Stimulated activated CD4-positive, alpha-beta T cell treated with anti-CD3 and anti-CD28 coated beads, Interleukin-15, amount 100 ng/mL, for 48 hours (primary cell): ENCODE results near the gene NDUFB7.
A peak's percentile ranks its signal among the peaks of the same experiment; 100 is the strongest.
"Not testable (repeated sequence)": the region's sequence is repeated elsewhere in the genome, so short reads cannot be mapped to it uniquely, and the experiment has no call there.

Experiments
- DNase-seq, 2 donors: peaks; one replicate each; pipeline ENCODE4 v3.0.0-alpha.2; 2020; ENCODE audit warnings: low read depth in 2 of 2

The NDUFB7 gene

DNA sequence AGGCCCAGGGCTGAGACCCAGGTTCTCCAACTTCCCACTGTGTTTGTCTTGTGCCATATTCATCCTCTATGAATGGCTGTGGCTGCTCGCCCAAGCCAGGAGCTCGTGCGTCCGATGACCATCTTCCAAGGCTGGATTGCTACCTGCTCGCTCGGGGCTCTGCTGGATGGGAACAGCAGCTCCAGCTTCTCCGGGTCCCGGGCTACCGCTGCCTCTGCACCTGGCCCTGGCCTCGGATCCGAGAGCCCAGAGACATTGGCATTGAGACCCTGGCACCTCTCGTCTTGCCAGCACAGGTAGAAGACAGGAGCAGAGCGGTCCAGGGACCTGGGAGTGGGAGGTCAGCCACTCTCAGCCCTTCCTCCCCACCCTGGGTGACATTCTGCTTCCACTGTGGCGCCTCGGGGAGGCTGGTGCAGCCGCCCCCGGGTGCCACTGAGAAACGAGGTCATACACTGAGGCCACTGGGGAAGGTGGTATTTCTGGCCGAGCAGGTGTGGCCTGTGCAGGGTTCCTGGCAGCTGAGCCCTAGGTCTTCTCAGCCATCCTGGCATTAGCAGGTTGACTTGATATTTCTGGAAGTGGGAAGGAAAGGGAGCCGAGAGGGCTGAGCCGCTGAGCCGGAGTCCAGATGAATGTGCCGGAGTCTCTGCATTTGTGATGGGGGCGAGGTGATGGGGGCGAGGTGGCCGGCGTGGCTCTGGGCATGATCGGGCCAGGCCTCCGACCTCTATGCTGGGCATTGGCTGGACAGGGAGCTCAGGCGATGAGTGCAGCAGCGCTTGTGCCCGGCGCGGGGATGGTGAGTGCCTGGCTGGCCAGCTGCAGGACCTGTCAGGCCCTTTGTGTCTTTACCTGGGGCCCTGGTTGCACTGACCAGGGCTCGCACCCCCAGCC, 18.6 kb downstream of the NDUFB7 start:
- DNase-seq: no peak

DNA sequence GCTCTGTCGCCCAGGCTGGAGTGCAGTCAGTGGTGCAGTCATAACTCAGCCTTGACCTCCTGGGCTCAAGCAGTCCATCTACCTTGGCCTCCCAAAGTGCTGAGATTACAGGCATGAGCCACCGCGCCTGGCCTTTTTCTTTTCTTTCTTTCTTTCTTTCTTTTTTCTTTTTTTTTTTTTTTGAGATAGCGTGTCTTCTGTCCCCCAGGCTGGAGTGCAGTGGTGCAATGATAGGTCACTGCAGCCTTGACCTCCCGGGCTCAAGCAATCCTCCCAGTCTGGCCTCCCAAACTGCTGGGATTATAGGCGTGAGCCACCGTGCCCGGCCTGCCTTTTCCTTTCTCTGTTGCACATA, 19.9 kb downstream of the NDUFB7 start:
- DNase-seq: not testable (repeated sequence)

DNA sequence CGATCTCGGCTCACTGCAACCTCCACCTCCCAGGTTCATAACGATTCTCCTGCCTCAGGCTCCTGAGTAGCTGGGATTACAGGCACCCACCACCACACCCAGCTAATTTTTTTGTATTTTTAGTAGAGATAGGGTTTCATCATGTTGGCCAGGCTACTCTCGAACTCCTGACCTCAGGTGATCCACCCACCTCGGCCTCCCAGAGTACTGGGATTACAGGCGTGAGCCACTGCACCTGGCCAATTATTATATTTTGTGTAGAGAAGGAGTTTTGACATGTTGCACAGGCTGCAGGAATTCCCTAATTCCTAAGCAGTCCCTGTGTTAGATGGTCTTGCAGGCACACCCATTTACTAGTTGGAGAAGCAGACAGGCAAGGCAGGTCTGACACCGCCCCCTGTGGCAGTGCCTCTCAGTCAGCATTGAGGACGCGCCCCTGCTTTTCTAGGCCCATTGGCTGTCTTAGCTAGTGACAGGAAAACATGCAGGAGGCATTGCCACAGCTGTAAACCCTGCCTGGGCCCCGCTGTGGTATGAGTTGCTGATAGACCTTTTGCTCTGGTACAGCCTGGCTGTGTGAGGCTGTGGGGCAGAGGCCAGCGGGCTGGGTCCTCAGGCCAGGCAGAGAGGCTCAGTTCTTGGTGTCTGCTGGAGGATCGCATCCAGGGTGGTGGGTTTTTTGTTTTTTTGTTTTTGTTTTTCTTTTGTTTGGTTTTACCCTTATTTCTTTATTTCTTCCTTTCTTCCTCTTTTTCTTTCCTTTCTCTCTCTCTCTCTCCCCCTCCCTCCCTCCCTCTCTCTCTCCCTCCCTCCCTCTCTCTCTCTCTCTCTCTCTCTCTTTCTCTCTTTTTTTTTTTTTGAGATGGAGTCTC, 20.5 kb downstream of the NDUFB7 start:
- peak; percentile 61 for DNase-seq

DNA sequence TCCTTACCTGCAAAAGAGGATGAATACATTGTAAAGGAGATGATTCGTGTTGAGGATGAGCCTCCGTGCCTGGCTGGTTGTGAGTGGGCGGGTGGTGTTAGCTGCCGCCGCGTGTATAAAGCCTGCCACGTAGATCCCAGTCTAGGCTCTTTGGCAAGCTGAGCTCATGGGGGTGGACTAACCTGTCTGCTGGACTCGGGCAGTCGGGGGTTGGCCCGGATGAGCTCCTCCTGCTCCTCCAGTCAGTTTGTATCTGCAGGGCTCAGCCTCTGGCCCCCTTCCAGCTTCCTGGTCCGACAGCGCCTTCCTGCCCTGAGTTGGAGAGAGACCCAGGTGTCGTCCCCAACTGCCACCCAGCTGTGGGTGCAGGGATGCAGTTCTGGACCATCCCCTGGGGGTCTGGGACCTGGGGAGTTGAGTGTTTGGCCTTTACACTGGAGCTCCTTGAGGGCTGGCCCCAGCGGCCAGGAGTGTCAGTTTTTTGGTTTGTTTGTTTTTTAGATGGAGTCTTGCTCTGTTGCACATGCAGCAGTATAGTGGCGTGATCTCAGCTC, 21.6 kb downstream of the NDUFB7 start:
- no peak for DNase-seq

DNA sequence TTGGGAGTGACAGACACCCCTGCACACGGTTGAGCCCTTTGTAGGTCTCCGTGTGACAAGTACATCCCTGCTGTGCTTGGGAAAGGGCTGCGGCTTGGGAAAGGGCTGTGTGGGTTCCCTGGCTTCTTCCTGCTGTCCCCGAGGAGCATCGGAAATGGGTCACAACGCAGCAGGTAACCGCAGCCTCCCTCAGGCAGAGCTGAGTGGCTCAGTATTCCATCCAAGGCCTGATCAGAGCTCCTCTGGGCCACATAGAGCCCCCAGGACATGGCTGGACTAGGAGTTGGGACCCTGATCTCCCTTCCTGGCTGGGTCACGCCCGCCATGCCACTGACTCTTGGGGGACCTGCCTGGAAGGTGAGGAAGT, 26.2 kb downstream of the NDUFB7 start:
- DNase-seq: no peak

DNA sequence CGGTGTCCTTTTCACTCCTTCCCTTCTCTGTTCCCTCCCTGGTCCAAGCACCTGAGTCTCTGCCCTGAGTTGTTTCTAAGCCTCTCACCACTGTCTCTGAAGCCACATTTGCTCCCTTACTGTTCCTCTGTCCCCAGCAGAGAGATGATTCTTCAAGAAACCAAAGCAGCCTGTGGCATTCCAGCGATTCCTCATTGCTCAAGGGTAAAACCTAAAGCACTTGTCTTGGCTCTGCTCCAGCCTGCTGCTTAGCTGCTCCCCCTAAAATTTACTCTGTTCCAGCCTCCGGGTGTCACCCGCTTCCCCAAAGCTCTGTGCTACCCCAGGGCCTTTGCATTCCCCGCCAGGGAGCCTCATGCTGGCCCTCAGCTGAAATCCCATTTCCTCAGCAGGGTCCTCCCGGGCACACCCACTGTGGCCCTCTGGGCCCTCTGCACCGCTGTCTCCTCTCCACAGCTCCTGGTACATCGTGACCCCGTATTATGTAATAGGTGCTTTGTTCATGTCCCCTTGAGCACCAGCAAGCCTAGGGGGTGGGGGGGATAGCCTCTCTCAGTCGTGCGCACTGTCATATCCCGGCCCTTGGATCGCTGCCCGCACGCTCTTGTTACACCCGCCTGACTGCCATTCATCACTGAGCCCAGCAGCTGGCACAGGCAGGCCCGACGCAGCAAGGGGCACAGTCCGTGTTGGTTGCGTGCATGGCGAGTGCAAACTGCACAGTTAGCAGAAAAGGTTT, 26.7 kb downstream of the NDUFB7 start:
- no peak for DNase-seq

DNA sequence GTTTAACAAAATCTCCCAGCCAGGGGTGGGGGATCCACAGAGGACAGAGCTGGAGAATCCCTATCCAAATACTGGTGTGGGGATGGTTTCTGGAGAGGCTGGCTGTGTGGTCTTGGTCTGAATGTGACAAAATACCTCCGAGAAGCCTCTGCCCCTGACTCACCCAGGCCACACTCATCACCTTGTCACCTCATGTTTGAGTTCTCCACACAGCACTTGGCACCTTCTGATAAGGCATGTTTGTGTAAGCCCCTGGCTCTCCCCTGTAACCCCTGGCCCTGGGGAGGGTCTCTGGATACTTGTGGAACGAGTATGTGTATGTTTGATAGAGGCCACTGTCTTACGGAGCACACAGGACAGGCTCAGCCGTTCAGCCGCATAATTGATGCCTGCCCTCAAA, 27.8 kb downstream of the NDUFB7 start:
- no peak for DNase-seq

DNA sequence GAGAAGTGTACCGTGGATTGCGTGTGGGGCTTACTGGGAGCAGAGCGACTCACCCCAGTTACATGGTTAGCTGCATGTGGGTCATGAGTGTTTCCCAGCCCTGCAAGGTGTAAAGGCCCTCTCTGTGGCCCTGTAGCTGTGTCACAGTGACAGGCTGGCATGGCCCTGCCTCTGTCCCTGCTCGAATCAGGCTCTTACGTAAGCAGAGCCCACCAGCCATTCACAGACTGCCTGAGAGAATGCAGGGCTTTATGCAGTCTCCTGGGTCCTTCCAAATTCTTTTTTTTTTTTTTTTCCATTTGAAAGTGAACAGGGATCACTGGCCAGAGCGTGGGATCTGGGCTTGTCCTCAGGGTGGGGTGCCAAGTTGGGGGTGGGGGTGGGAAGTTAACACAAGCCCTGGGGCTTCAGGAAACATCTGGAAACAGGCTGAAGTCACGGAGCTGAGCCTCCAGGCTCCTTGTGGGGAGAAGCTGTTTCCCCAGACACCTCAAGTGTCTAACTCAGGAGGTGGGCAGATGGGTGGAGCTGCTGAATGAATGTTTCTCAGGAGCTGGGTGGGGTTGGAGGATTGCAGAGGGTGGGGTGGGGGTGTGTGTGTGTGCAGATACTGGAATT, 29.0 kb downstream of the NDUFB7 start:
- no peak for DNase-seq

DNA sequence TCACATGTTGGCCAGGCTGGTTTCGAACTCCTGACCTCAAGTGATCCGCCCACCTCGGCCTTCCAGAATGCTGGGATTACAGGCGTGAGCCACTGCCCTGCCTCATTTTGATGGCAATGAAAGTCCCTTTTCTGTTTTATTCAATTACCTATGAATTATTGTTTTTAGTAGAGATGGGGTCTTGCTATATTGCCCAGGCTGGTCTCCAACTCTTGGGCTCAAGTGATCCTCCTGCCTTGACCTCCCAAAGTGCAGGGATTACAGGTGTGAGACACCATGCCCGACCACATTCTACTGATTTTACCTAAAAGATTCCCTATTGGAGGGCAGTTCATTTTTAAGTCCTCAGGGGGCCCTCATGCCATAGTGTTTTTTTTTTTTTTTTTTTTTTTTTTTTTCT, 29.9 kb downstream of the NDUFB7 start:
- not testable (repeated sequence) for DNase-seq

DNA sequence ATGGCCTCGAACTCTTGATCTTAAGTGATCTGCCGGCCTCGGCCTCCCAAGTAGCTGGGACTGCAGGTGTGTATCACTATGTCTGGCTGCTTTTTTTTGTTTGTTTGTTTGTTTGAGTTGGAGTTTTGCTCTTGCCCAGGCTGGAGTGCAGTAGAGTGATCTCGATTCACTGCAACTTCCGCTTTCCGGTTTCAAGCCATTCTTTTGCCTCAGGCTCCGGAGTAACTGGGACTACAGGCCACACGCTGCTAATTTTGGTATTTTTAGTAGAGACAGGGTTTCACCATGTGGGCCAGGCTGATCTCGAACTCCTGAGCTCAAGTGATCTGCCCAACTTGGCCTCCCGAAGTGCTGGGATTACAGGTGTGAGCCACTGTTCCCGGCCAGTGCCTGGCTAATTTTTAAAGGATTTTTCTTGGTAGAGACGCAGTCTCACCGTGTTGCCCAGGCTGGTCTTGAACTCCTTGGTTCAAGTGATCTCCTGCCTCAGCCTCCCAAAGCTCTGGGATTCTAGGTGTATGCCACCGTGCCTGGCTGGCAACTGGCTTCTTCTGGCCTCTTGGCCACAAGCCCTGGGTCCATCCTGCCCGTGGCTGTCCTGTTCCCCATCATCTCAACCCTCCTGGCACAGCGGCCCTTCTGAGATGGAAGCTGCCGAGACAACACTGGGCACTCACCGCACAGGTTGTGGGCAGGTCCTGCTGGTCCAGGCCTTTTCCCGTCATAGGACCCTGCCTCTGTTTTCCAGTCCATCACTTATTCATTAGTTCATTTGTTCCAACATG, 30.9 kb downstream of the NDUFB7 start:
- no peak for DNase-seq

DNA sequence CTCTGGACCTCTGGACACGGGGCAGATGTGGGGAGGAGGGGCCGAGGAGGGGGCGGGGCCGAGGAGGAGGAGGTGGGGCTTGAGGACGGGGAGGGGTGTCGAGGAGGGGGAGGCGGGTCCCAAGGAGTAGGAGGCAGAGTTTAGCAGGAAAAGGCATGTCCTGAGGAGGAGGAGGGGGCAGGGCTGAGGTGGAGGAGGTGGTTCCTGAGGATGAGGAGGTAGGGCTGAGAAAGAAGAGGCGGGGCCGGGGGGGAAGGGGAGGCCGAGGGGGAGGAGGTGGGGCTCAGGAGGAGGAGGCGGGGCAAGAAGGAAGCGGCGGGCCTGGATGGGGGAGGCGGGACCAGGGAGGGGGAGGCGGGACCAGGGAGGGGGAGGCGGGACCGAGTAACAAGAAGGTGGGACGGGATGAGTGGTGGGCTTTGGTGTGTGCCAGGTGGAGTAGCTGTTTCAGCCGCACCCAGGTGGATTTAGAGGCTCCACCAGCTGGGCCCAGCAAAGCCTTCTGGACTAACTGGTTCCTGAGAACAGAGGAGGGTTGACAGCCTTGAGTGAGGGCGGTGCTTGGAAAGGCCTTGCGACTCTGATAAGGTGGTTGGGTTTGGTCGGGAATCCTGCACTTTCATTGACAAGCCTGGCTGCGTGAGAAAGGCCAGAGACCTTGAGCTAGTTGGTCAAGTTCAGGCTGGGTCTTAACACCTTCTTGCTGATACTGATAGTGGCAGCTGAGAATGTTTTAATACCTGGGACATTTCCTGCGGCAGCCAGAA, 34.8 kb downstream of the NDUFB7 start:
- peak in 1 of 2 donors; percentile 51 for DNase-seq

DNA sequence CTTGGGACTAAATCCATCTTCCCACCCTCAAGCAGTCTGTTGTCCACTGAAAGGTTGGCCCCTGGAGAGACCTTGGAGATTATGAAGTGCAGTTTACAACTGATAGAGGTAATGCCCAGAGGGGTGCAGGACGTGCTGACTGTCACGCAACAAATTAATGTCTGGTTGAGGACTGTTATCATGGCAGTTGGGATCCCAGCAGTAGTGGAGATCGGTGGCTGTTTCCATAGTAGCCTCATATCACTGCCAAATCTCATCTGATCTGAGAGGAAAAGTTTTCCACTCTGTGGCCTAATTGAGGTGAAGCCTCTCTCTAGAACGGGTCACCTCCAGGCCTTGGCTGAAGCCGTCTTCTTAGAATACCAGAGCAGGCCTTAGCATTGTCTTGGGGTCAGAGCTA, 38.4 kb downstream of the NDUFB7 start:
- no peak for DNase-seq

DNA sequence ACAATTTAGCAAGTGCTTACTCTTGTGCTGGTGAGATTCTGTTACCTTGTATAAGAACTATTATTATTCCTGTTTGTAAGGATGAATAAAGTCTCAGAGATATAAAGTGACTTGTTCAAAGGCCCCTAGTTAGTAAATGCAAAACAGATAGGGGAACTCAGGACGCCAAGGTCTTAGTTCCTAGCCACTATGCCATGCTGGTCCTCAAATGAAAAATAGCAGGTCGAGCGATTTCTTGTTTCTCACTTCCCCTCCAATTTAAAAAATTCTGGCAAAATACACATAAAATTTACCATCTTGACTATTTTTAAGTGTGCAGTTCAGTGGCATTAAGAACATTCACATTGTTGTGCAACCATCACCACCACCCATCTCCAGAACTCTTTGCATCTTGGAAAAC, 41.4 kb downstream of the NDUFB7 start:
- DNase-seq: no peak

DNA sequence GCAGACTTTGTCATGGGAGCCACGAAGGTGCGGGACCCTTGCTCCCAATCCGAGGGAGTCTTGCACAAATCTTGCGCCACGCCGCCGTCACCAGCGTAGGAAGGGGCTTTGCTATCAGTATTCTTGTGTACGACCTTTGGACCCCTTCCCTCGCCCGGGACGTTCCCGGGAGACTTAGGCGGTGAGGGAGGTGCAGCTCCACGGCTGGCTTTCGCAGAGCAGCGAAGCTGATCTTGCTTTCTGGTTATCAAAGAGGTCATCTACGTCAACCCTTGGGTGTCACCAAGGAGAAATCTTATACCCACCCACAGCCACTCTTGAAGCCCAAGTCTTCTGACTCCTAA, 41.9 kb downstream of the NDUFB7 start:
- no peak for DNase-seq

DNA sequence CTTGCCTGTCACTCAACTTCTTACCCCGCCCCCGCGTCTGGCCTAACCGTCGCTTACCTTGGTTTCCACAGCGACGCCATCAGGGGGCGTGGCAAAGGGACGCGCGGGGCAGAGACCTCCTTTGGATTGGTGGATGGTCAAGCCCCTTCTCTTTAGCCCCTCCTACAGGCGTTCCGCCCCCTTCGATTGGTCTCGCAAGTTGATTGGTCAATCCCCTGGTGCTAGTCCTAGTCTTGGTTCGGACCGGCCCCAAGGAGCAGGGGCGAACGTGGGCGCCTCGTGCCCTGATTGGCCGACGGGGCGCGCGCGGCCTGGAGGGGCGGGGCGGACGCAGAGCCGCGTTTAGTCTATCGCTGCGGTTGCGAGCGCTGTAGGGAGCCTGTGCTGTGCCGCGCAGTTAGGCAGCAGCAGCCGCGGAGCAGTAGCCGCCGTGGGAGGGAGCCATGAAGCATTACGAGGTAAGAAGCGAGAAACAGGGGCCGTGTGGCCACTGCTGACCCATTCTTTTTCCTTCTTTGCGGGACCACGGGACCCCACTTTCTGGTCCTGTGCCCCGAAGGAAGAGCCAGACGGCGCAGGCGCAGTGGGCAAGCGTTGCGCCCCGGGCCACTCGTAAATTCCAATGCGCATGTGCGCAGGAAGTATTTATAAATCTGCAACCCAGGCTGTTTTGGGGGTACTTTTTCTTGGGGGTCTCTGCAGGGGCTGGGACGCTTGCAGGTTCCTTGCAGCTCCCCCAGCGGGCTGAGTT, 42.4 kb downstream of the NDUFB7 start, which contains the start of gene TECR:
Gene TECR, plus strand, starts transcription at position 341 of the 751 bp plus-strand sequence. Its CDS starts 103 bp downstream, at position 444.
- peak; percentile 100 for DNase-seq

DNA sequence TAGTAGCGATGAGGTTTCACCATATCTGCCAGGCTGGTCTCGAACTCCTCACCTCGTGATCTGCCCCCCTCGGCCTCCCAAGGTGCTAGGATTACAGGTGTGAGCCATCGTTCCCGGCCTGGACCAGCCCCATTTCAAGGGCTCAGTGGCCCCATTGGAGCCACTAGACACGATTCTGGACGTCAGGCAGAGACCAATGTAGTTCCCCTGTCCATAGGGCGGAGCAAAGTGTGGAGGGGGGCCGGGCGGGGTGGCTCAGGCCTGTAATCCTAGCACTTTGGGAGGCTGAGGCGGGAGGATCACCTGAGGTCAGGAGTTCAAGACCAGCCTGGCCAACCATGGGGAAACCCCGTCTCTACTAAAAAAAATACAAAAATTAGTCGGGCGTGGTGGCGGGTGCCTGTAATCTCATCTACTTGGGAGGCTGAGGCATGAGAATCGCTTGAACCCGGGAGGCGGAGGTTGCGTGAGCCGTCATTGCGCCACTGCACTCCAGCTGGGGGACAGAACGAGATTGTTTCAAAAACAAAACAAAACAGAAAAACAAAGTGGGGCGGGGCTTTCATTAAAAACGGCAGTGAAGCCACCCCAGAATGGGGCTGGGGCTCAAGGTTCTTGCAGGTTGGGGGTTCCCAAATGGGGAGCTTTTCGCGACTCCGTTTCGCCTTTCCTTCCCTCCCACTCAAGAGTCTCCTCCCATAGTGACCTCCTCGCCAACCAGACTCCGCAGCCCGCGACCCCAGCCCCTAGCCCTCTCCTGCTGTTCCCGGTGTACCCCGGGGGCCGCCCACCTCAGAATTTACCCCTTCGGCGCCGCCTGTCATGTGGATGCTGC, 43.2 kb downstream of the NDUFB7 start:
- no peak for DNase-seq

DNA sequence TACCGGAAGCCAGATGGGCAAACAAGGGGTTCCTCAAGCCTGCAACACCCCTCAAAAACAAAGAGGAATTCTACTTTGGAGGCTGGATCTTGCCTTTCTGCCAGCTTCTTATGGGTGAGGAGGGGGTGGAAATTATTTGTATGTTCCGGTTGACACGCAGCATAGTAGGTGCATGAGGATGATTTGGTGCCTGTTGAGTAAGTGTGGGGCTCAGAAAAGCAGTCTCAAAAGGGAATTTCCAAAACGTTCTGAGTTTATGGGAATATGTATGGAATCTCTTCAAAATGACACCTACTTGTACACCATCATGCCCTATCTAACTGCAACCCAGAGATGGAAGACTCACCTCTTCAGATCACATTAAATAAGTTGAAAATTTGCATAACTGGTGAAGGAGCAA, 45.4 kb downstream of the NDUFB7 start:
- no peak for DNase-seq

DNA sequence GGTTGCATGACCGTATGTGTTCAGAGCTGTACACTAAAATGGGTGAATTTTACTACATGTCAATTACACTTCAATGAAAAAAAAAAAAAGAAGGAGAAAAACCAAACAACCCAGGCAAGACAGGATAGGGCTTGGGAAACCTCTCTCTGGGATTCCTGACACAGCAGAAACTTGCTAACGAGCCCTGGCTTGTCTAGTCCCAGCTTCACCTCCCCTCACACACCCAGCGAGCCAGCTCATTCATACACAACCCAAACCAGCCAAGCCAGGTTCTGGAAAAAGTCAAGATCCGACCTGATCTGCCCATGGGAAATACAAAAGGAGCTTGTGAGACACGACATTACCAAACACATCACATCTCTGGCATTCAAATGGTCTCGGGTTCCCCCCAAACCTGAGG, 46.1 kb downstream of the NDUFB7 start:
- no peak for DNase-seq
